Progenitor cell of endocrine pancreas (in vitro differentiated cells): ENCODE results near the gene CD300H. TPM values are rescaled to one million over a fixed set of nuclear protein-coding genes. Genes with fewer than 3 reads are reported as not detected.

ENCODE experiments used
- DNase-seq: peaks from one replicate; pipeline ENCODE4 v3.0.0; 2021; ENCODE audit warnings: low spot score; ENCODE audit not compliant: unreplicated experiment
- H3K27ac Mint-ChIP-seq: 2 replicates; pipeline ENCODE4 v1.8.0; 2021; ENCODE audit warnings: mild to moderate bottlenecking, moderate library complexity, mixed read lengths
- H3K27me3 Mint-ChIP-seq: 2 replicates; pipeline ENCODE4 v1.8.0; 2021; ENCODE audit warnings: mixed read lengths
- H3K36me3 Mint-ChIP-seq: 2 replicates; pipeline ENCODE4 v1.8.0; 2022; ENCODE audit warnings: mixed read lengths; ENCODE audit not compliant: insufficient read depth
- H3K4me1 Mint-ChIP-seq: 2 replicates; pipeline ENCODE4 v1.8.0; 2021; ENCODE audit warnings: low read depth, mixed read lengths
- H3K4me3 Mint-ChIP-seq: 2 replicates; pipeline ENCODE4 v1.8.0; 2021; ENCODE audit warnings: low read depth, mild to moderate bottlenecking, moderate library complexity, mixed read lengths
- H3K9me3 Mint-ChIP-seq: 2 replicates; pipeline ENCODE4 v1.8.0; 2021; ENCODE audit warnings: low read depth, mixed read lengths
- total RNA-seq: library from RNA; stranded (reverse); gene quantifications from 2 replicates; pipeline ENCODE4 v1.2.1, GENCODE V29; 2021
- TF ChIP-seq, protein P1 (sequence below): fragments of 200-600 bp; sonication (generic); IDR thresholded peaks from one replicate; pipeline ENCODE4 v1.5.0; 2021; ENCODE audit warnings: antibody characterized with exemption, mild to moderate bottlenecking; ENCODE audit not compliant: unreplicated experiment

CD300H gene
- total RNA-seq, 1 donor from 2014 or later, result not detected

- no peak overlapping the region for H3K27ac Mint-ChIP-seq
- H3K9me3 Mint-ChIP-seq, result no peaks in the 10 kb centered on the region
- no peak overlapping the region for H3K4me3 Mint-ChIP-seq
- H3K36me3 Mint-ChIP-seq, result no peaks in the 10 kb centered on the region
- DNase-seq, result no peak
- H3K27me3 Mint-ChIP-seq, result peaks cover 39% of the 10 kb centered on the region
- TF ChIP-seq, protein P1, sequence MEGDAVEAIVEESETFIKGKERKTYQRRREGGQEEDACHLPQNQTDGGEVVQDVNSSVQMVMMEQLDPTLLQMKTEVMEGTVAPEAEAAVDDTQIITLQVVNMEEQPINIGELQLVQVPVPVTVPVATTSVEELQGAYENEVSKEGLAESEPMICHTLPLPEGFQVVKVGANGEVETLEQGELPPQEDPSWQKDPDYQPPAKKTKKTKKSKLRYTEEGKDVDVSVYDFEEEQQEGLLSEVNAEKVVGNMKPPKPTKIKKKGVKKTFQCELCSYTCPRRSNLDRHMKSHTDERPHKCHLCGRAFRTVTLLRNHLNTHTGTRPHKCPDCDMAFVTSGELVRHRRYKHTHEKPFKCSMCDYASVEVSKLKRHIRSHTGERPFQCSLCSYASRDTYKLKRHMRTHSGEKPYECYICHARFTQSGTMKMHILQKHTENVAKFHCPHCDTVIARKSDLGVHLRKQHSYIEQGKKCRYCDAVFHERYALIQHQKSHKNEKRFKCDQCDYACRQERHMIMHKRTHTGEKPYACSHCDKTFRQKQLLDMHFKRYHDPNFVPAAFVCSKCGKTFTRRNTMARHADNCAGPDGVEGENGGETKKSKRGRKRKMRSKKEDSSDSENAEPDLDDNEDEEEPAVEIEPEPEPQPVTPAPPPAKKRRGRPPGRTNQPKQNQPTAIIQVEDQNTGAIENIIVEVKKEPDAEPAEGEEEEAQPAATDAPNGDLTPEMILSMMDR, result no peak
- no peaks in the 10 kb centered on the region for H3K4me1 Mint-ChIP-seq
Observed at GRCh38 chr17:74598346-74599022, 31.2 kb upstream of the CD300H start.

DNA sequence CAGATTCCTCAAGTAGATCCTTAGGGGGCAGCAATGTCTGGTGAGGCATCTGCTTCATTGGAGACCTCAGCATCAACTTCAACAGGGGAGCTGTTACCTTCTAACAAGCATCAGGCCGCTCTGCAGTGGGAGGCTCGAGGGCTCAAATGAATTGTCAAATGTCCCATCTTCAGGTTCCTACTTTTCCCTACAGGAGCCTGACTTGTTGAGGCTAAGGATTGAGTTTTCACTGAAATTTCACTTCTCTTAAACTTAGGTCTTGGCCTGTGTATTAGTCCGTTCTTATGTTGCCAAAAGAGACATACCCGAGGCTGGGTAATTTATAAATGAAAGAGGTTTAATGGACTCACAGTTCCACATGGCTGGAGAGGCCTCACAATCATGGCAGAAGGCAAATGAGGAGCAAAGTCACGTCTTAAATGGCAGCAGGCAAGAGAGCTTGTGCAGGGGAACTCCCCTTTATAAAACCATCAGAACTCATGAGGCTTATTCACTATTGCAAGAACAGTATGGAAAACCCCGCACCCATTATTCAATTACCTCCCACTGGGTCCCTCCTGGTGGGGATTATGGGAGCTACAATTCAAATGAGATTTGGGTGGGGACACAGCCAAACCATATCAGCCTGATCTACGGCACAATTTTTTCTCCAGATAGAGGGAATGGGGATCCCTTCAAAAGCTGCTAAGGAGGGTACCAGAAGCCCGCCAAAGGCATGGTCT is 29.9 kb upstream of the CD300H start:
- no peak overlapping the region for H3K4me3 Mint-ChIP-seq
- H3K9me3 Mint-ChIP-seq, result no peaks in the 10 kb centered on the region
- TF ChIP-seq, protein P1, result no peak
- peaks cover 46% of the 10 kb centered on the region for H3K27me3 Mint-ChIP-seq
- H3K36me3 Mint-ChIP-seq, result no peaks in the 10 kb centered on the region
- H3K4me1 Mint-ChIP-seq, result no peaks in the 10 kb centered on the region
- H3K27ac Mint-ChIP-seq, result no peak overlapping the region
- no peak for DNase-seq

DNA sequence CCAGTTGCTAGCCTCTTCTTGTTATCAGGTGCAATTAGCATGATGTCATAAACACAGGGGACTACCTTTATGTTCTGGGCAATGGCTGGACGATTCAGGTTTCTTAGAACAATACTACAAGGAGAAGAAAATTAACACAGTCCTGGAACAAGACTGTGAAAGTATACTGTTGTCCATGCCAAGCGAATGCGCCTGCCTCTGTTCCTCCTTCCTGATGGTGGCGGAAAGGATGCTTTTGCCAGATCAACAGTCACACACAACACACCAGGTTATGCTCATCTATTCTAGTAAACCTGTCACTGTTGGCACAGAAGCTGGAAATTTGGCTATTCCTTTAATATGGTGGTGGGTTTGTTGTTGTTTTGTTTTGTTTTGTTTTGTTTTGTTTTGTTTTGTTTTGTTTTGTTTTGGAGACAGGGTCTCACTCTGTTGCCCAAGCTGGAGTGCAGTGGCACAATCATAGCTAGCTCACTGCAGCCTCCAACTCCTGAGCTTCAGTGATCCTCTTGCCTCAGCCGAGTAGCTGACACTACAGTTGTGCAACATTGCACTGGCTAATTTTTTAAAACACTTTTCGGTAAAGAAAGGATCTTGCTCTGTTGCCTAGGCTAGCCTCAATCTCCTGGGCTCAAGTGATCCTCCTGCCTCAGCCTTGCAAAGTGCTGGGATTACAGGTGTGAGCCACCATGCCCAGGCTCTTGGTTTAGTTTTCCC is 27.9 kb upstream of the CD300H start:
- TF ChIP-seq, protein P1, result no peak
- H3K9me3 Mint-ChIP-seq, result no peaks in the 10 kb centered on the region
- no peaks in the 10 kb centered on the region for H3K4me1 Mint-ChIP-seq
- no peaks in the 10 kb centered on the region for H3K36me3 Mint-ChIP-seq
- no peak overlapping the region for H3K27ac Mint-ChIP-seq
- no peak for DNase-seq
- H3K4me3 Mint-ChIP-seq, result no peak overlapping the region
- peaks cover 40% of the 10 kb centered on the region for H3K27me3 Mint-ChIP-seq

GRCh38 chr17:74592087-74592990 is 25.0 kb upstream of the CD300H start, which contains the start of gene CD300LD:
CD300LD (minus strand) TSS chr17:74592283; CDS start chr17:74592202, 81 bp downstream.
- H3K27me3 Mint-ChIP-seq, result peaks cover 24% of the 10 kb centered on the region
- no peaks in the 10 kb centered on the region for H3K9me3 Mint-ChIP-seq
- TF ChIP-seq, protein P1, result no peak
- H3K4me1 Mint-ChIP-seq, result no peaks in the 10 kb centered on the region
- H3K4me3 Mint-ChIP-seq, result no peak within 1 kb of the TSS
- H3K27ac Mint-ChIP-seq, result no peak within 1 kb of the TSS
- H3K36me3 Mint-ChIP-seq, result no peaks in the 10 kb centered on the region
- no peak for DNase-seq

GRCh38 chr17:74591503-74591902 is 24.2 kb upstream of the CD300H start:
- Mint-ChIP-seq H3K27ac (no peak overlapping the region), H3K4me3 (no peak overlapping the region), H3K27me3 (peaks cover 24% of the 10 kb centered on the region), H3K36me3 (no peaks in the 10 kb centered on the region), H3K9me3 (no peaks in the 10 kb centered on the region), H3K4me1 (no peaks in the 10 kb centered on the region)
- TF ChIP-seq, protein P1, result no peak
- DNase-seq, result no peak
